GM21447 (cell line): Measurements from ENCODE around the gene BANF2.

Source experiments
- ATAC-seq: cut with Tn5 transposase; IDR thresholded peaks from one replicate; pipeline ENCODE4 v1.9.1; 2021; ENCODE audit not compliant: unreplicated experiment

BANF2 gene

GRCh38 chr20:17663486-17663885, 36.3 kb upstream of the BANF2 start:
- ATAC-seq: no peak

GRCh38 chr20:17664025-17664633, 35.6 kb upstream of the BANF2 start:
- no peak for ATAC-seq

GRCh38 chr20:17665756-17666155, 34.0 kb upstream of the BANF2 start:
- ATAC-seq: no peak

- no peak for ATAC-seq
Measured at GRCh38 chr20:17666481-17666880, 33.3 kb upstream of the BANF2 start.

- ATAC-seq: no peak
Measured at GRCh38 chr20:17667445-17667844, 32.3 kb upstream of the BANF2 start.

GRCh38 chr20:17668432-17668831, 31.3 kb upstream of the BANF2 start:
- ATAC-seq: no peak

GRCh38 chr20:17669306-17669931, 30.3 kb upstream of the BANF2 start:
- no peak for ATAC-seq

- no peak for ATAC-seq
Measured at GRCh38 chr20:17671011-17671410, 28.8 kb upstream of the BANF2 start.

- ATAC-seq: no peak
Measured at GRCh38 chr20:17671565-17671964, 28.2 kb upstream of the BANF2 start.

GRCh38 chr20:17673084-17673483, 26.7 kb upstream of the BANF2 start:
- ATAC-seq: no peak

GRCh38 chr20:17674722-17675518, 24.8 kb upstream of the BANF2 start:
- no peak for ATAC-seq

- no peak for ATAC-seq
Measured at GRCh38 chr20:17675519-17676377, 24.0 kb upstream of the BANF2 start.

- ATAC-seq: no peak
Measured at GRCh38 chr20:17676378-17676759, 23.4 kb upstream of the BANF2 start.

GRCh38 chr20:17676942-17677341, 22.8 kb upstream of the BANF2 start:
- ATAC-seq: no peak

- ATAC-seq: no peak
Measured at GRCh38 chr20:17678295-17678694, 21.5 kb upstream of the BANF2 start.

- ATAC-seq: no peak
Measured at GRCh38 chr20:17678886-17679285, 20.9 kb upstream of the BANF2 start.

GRCh38 chr20:17679941-17680835, 19.6 kb upstream of the BANF2 start:
- ATAC-seq: no peak

GRCh38 chr20:17680836-17681725, 18.7 kb upstream of the BANF2 start:
- ATAC-seq: peak; percentile 32

GRCh38 chr20:17681726-17682102, 18.1 kb upstream of the BANF2 start:
- ATAC-seq: peak; percentile 10
